Ureter (tissue), 1 donor: ENCODE data around the gene ARHGEF10L. TPM values are rescaled to one million over a fixed set of nuclear protein-coding genes. Genes with fewer than 3 reads are reported as not detected.

ENCODE experiments used
- DNase-seq: peaks from one replicate; pipeline ENCODE4 v3.0.0-alpha.2; 2020; ENCODE audit warnings: low spot score
- total RNA-seq: library from RNA; stranded (reverse); gene quantifications from one replicate; pipeline ENCODE4 v1.2.4, GENCODE V29; 2023
- donor health status: DM: yes; HTN: yes; CAD: no.

Gene ARHGEF10L
- total RNA-seq, 1 donor from 2014 or later, result 166 TPM

DNA sequence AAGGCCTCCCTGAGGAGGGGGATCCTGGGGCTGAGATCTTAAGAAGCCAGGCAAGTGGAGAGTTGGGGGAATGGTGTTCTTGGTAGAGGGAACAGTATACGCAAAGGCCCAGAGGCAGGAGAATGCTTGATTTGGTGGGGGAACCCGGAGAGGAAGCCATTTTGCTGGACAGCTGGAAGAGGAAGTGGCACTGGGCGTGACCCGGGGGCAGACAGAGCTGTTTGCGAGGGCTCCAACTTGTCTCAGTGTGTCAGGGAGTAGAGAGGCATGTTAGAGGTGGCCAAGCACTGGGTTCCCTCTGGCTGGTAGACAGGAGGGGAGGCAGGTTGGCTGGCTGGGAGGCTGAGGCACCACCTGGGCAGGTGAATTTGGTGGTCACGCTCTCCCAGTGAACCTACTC lies 119.3 kb downstream of the ARHGEF10L start:
- DNase-seq, result no peak

DNA sequence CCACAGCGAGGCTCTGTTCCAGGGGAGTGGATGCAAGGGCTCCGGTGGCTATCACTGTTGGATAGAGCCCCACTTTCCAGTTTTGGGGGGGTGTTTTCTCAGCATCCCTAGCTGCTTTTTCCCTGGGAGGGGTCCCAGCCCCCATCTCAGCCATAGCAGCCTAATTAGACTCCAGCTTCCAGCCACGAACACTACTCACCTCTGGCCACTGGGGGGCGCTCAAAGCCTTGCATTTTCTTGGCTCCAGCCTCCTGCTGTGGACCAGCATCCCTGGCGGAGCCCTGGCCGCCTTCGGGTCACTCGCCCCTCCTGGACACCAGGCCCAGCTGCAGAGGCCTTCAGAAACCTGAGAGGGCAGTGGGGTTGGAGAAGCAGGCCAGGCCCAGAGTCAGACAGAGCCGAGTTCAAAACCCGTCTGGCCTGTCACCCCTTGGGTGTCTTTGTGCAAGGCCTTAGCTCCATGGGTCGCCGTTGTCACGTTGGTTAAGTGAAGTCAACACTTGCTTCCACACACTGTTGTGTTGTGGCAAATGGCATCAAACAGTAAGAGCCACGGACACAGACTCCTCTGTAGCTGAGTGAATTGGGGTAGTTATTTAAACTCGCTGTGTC lies 122.2 kb downstream of the ARHGEF10L start:
- DNase-seq, result peak; percentile 57

DNA sequence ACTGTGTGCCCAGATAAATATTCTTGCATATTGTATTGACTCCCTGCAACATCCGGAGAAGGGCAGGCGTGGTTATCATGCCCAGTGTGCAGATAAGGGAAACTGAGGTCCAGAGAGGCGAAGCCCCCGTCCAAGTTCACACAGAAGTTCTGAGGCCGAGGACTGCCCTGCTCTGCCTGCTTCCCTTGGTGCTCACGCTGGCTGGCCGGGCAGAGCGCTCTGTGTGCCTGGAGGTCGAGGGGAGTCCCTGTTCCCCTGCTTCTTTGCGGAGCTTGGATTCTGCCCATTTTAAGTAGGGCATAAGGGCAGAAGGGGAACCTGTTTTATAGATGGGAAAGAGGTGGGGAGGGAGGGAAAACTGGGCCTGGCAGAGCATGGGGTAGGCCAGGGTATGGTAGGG lies 122.8 kb downstream of the ARHGEF10L start:
- no peak for DNase-seq

DNA sequence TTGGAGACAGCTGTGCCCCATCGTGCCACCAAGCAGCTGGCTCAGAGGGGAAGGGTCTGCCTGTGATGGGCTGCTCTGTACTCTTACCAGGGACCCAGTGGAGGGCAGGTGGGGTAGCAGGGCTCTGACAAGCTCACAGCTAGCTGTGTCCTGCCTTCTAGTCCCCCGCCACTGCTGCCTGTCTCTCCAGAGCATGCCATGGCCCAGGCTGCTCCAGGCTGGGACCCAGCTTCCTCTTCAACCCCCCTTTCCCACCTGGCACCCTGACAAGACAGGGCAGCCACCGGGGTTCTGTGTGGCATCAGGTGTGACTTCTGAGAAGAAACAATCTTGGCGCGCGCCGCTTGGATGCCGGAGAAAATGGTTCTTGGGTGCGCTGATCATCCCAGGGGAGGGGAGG lies 123.3 kb downstream of the ARHGEF10L start:
- DNase-seq, result no peak

DNA sequence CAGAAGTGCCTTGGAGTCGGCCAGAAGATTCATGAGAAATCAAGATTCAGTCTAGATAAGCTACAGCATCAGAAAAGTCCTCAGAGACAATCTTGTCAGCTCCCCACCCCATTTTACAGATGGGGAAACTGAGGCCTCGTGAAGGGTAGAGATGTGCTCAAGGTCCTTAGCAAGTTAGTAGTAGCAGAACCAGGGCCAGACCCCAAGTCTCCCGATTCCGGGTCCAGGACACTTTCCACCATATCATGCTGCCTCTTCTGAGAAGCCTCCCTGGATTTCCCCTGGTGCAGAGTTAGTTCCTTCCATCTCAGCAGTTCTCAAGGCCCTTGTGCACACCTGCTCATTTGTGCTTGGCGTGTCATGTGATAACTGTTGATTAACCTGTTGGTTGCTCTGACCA lies 124.1 kb downstream of the ARHGEF10L start:
- DNase-seq, result no peak

DNA sequence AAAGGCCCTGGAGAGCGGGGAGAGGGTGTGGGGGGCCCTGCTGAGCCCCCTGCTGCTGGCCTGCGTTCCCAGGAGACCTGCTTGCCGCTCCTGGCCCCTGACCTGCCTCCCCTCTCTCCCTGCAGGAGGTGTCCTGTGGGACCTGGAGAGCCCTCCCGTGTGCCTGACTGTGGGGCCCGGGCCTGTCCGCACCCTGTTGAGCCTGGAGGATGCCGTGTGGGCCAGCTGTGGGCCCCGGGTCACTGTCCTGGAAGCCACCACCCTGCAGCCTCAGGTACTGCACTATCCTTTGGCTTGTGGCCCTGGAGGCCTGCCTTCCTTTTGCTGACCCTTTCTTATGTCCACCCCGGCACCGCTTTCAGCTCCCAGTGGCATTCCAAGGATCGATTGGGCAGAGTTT lies 124.8 kb downstream of the ARHGEF10L start:
- no peak for DNase-seq

DNA sequence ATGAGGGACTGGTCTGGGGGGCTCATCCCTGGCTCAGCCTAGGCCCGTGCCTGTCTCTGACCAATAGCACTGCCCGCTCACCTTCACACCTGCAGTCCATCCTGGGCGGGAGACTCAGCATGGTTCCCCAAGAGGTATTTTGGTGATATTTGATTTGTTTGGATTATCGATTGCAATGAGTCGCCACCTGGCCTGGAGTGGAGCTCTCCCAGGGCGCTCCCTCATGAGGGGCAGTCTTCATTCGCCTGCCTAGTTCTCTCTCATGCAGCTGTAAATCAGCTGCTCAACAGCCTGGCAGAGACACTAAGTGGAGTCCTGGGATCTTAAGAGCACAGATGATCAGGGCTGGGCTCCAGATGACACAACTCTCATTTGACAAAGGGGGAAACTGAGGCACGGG lies 125.6 kb downstream of the ARHGEF10L start:
- no peak for DNase-seq

DNA sequence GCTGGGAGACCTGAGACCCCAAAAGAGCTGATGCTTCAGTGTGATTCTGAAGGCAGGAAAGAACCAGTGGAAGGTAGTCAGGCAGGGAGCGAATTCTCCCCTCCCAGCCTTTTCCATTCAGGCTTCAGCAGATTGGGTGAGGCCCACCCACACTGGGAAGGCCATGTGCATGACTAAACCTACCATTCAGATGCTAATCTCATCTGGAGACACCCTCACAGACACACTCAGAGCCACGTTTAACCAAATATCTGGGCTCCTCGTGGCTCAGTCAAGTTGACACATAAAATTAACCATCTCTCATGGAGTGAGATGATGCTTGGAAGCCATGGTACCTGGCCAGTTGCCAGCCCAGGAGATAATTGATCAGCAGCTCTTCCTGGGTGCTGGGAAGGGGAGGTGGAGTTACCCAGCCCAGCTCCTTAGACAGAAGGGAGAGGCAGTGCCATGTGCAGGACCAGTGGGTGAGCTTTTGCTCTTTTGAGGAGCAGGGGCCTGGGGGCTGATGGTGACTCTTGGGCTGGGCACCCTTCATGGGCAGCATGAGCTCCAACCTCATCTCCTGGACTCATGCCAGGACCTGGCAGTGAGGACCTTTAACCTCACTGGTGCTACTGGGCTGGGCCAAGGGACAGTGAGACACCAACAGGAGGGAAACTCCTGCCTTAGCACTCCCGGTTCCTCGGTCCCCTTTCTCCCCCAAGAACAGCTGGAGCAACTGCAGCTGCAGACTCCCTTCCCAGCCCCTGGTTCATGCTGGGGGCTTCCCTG lies 126.6 kb downstream of the ARHGEF10L start:
- DNase-seq, result no peak

DNA sequence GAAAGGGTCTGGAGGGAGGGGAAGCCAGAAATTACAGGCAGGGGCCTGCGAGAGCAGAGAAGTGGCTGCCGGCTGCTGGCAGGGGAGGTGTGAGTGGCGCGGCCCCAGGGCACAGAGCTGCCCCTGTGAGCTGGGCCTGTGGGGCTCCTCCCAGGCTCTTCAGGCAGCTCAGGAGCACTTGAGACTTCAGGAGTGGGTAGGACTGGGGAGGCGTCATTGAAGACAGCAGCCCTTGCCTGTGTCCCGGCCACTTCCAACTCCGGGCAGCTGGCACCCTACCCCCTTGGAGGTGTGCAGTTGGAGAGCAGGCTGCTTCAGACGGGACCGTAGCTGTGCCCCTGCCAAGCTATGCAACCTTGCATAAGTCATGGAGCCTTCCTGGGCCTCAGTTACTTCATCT lies 128.1 kb downstream of the ARHGEF10L start:
- DNase-seq, result no peak

DNA sequence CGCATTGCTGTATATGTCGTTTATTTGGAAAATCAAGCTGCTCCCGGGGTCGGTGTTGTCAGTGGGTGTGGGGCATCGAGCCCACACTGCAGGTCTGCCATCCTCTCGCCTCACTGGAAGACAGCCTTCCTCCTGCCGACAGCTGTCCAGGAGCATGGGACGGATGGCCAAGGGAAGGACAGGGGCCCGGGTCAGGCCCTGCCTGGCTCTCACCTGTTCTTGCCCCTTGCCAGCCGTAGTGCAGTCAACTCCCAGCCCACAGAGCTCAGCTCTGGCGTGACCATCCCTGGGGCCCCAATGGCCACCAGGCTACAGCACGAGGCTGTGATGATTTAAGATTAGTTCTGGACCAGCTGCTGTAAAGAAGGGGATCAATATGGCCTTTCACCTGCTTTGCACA lies 128.7 kb downstream of the ARHGEF10L start:
- DNase-seq, result no peak

DNA sequence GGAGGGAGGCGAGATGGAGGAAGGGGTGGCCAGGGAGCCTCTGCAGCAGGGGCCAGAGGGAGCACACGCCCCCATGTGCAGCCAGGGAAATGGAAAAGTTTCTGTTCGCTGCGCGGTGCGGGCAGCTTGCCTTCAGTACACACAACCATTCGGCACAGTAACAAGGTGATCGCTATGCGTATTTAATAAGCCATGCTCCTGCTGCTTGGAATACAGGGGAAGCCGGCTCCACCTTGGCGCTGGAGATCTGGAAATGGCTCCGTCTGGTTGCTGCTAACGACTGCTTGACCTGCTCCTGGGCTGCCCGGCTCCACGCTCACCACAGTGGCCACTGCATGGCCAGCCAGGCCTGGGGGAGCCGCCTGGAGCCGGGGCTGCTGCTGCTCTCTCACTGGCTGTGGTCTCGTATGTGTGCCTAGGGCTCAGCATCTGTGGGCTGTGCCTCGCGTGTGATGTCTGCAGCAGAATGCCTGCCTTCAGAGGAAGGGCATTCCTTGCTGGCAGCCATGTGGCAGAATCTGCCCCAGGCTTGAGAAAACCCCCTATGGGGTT lies 129.2 kb downstream of the ARHGEF10L start:
- no peak for DNase-seq

DNA sequence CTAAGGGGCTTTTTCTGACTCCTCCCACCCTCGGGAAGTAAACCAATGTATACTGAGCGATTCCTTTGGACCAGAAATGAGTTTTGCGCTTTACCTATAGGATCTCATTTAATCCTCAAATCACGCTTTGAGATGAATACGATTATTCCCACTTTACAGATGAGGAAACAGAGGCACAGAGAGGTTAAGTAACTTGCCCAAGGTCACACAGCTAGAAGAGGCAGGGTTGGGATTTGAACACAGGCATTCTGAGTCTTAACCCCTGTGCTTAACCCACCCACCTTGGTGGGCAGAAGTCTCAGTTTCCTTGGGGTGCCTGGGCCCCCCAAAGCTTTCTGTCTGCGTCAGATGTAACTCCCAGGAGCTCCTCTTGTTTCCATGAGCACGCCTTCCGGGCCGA lies 129.8 kb downstream of the ARHGEF10L start:
- no peak for DNase-seq

DNA sequence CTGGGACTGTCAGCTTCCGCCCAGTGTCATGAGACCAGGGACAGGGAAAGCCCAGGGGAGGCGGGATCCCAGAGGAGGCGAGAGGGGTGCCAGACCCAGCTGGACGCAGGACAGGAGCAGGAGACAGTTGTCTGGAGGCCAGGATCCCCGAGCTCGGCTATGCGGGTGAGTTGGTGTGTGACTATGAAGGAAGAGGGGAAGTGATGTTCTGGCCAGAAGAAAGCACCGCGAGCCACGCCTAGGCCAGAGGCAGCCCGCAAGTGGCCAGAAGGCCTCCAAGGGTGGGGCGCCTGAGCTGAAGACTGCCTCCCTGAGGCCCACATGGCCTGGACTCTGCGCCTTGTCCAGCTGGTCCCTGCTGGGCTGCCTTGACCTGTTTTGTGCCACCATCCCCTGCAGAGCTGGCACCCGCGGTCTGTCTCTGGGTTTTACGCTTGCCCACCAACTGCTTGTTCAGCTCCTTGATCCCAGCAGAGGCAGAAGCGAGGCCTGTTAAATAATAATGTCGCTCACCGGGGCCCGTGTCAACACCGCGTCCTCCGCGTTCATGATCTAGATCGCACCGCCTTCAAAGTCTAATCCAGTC lies 130.5 kb downstream of the ARHGEF10L start:
- no peak for DNase-seq

DNA sequence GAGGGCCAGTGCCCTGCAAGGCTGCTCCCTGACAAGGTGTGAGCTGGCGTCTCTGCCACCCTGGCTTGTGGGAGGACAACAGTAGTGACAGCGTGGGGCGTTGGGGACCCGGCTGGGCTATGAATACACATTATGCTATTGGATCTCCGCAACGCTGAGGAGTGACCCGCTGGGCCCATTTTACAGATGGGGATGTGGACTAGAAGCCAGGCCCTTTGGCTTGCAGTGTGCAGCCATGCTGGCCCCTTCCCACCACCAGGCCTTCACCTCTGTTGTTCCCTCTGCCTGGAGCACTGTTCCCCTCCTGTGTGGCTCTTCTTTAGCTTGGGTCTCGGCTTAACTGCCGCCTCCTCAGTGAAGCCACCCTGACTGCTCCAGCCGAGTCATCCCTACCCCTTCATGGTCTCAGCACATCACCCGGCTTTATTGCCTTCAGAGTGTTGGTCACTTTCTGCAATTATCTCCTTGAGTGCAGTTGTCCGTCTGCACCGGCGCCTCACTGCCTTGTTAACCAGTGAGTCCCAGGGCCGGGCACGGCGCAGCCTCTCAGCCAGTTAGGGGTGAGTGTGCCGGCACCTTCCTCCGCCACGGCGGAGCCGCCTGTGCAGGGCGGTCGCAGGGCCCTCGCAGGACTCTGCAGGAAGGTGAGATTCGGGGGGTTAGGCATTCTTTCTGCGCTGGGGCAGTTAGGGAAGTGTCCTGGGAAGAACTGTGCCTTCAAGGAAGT lies 131.3 kb downstream of the ARHGEF10L start:
- no peak for DNase-seq

DNA sequence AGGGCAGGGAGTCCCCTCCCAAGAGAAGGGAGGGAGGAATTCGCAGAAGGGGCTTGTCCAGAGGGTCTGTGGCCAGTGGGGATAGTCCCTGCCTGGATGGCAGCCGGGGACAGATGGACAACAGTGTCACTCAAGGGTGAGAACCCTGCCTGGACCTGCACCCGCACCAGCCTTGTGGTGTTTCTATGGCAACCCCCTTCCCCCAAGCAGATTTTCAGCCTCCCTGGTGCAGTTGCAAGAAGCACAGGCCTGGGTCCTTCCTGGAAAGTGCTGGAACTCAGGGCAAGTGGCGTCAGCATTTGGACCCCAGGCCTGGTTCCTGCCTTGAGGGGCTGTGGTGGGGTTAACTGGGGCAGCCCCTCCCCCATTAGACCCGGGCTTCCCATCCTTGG lies 131.8 kb downstream of the ARHGEF10L start:
- no peak for DNase-seq

DNA sequence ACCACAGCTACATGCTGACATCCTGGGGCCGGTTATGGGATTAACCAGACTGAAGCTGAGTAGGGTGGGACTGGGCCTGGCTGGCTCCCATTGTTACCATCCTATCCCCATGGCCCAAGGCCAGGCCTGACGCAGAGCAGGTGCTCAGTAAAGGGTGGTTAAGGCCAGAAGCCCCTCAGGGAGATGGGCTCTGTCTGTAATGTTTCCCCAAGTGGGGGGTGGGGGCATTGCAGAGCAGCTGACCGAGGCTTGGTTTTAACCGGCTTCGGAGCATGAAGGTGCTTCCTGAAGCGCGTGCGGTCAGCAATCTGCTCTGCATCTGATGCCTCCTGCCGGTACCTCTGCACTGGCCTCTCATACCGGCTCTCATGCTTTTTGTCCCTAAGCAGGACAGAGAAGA lies 132.2 kb downstream of the ARHGEF10L start:
- DNase-seq, result no peak

DNA sequence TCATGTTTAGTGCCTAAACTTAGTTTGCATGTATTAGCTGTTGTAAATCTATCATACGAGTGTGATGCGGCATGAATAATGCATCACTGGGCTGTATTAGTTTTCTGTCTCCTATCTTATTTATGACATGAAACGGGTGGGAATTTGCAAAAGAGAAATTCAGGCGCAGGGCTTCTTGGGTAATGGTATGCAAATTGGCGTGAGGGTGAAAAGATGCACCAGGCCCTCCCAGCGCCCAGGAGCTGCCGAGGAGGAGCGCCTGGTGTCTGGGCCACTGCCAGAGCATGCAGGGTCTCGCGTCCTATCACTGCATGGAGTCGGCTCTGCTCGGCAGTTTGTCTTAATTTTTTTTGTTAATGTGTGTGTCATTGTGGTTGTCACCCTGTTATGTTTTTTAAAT lies 132.7 kb downstream of the ARHGEF10L start:
- no peak for DNase-seq

DNA sequence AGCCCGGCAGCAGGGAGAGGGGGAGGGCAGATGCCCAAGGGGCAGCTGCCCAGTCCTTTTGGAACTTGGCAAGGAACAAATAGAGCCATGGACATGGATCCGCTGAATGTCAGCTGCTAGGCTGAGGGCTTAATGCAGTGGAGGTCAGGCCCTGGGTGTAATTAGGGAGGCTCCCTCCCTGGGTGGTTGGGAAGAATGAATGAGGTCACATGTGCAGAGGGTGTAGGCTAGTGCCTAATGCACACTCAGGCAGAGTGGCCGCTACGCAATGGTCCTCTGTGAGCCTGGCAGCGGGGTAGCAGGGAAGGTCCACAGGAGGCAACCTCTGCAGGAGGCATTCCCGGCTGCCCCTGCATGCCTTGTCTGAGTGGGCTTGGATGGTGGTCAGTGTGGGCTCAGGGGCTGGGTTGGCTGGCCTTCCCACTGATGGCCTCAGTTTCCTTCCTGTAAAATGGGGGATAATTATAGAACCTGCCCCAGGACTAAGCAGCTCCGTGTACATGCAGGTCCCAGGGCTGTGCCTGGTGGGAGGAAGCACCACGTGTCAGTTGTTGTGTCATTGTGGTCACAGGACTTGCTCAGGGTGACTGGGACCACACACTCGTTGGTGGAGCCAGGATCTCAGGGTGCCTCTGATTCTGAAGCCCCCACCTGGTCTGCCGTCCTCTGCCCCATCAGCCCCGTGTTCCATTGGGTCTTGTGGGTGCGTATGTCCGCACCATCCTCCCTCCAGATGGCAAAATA lies 134.0 kb downstream of the ARHGEF10L start:
- no peak for DNase-seq

DNA sequence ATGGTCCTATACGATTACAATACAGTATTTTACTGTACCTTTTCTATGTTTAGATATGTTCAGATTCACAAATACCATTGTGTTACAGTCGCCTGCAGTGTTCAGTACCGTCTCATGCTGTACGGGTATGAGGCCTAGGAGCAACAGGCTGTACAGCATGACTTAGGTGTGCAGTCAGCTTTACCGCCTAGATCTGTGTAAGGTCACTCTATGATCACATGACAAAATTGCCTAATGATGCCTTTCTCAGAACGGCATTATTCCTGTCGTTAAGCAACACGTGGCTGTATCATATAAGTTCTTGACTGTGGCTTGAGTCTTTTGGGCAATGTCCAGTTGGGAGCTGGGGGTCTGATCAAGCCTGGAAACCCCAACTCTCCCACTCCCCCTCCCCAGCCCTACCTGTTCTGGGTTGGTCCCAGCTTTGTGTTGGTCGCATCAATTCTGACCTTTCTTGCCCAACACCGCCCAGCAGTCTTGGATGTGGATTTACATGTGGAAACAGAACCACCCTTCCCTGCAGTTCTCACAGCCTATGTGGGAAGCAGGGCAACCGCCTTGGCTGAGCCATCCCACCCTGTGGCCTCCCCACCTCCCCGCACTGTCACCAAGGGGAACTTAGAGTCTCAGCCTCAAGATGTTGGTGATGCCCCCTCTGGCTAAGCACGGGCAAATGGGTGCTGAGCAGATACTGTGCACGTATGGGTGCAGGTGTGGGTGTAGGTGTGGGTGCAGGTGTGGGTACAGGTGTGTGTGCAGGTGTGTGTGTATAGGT lies 135.4 kb downstream of the ARHGEF10L start:
- DNase-seq, result no peak

DNA sequence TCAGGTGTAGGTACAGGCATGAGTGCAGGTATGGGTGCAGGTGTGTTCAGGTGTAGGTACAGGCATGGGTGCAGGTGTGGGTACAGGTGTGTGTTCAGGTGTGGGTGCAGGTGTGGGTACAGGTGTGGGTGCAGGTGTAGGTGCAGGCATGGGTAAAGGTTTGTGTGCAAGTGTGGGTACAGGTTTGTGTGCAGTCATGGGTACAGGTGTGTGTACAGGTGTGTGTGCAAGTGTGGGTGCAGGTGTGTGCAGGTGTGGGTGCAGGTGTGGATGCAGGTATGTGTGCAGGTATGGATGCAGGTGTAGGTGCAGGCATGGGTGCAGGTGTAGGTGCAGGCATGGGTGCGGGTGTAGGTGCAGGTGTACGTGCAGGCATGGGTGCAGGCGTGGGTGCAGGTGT lies 136.2 kb downstream of the ARHGEF10L start:
- DNase-seq, result no peak
